Measurements from ENCODE around the gene AHR.
"Not testable (repeated sequence)": the region's sequence is repeated elsewhere in the genome, so short reads cannot be mapped to it uniquely, and the experiment has no call there.

Gene AHR

GRCh38 chr7:17380736-17381662 is 82.5 kb downstream of the AHR start:
- H3K36me3 ChIP-seq (replicated peaks; ENCODE audit: insufficient read depth, low read length): no peaks in the 10 kb centered on the region
- H3K4me3 ChIP-seq (ENCODE audit: low read length): no peak overlapping the region
- H2AFZ ChIP-seq (ENCODE audit: low read length): no peak overlapping the region
- no peaks in the 10 kb centered on the region for H3K4me1 ChIP-seq (ENCODE audit: low read length)
- no peak overlapping the region for H3K27ac ChIP-seq (ENCODE audit: low read length)
- no peak overlapping the region for H3K9ac ChIP-seq (ENCODE audit: low read length)
- no peaks in the 10 kb centered on the region for H3K79me2 ChIP-seq (ENCODE audit: low read length)
- TF ChIP-seq EZH2 (optimal IDR thresholded peaks at IDR 0.05; ENCODE audit: low read depth, low read length) (no peak), CTCF (IDR thresholded peaks at IDR 0.05; ENCODE audit: low read length) (no peak), EZH2phosphoT487 (IDR thresholded peaks at IDR 0.05; ENCODE audit: low read length) (no peak)
- H4K20me1 ChIP-seq (ENCODE audit: insufficient read depth, low read length): no peaks in the 10 kb centered on the region
- no peaks in the 10 kb centered on the region for H3K27me3 ChIP-seq (replicated peaks; ENCODE audit: insufficient read depth, low read length)
- no peaks in the 10 kb centered on the region for H3F3A ChIP-seq (ENCODE audit: insufficient read depth, low read length)
- no peak overlapping the region for H3K4me2 ChIP-seq (ENCODE audit: low read depth, low read length)
- H3K9me2 ChIP-seq (replicated peaks; ENCODE audit: insufficient read depth, low read length): no peaks in the 10 kb centered on the region
- no peak for DNase-seq
- no peaks in the 10 kb centered on the region for H3K9me3 ChIP-seq (replicated peaks; ENCODE audit: insufficient read depth, low read length)

- not testable (repeated sequence) for H3K9ac ChIP-seq (ENCODE audit: low read length); H3K36me3 ChIP-seq (replicated peaks; ENCODE audit: insufficient read depth, low read length); H3K4me2 ChIP-seq (ENCODE audit: low read depth, low read length); H3K27ac ChIP-seq (ENCODE audit: low read length); H3K9me3 ChIP-seq (replicated peaks; ENCODE audit: insufficient read depth, low read length); H2AFZ ChIP-seq (ENCODE audit: low read length); H3K79me2 ChIP-seq (ENCODE audit: low read length); H3K4me3 ChIP-seq (ENCODE audit: low read length); DNase-seq; H3K27me3 ChIP-seq (replicated peaks; ENCODE audit: insufficient read depth, low read length); H4K20me1 ChIP-seq (ENCODE audit: insufficient read depth, low read length); H3K9me2 ChIP-seq (replicated peaks; ENCODE audit: insufficient read depth, low read length); H3K4me1 ChIP-seq (ENCODE audit: low read length); H3F3A ChIP-seq (ENCODE audit: insufficient read depth, low read length)
Observed at GRCh38 chr7:17382408-17383354, 84.2 kb downstream of the AHR start.

GRCh38 chr7:17384400-17384799 is 85.9 kb downstream of the AHR start:
- TF ChIP-seq EZH2phosphoT487 (IDR thresholded peaks at IDR 0.05; ENCODE audit: low read length) (no peak), EZH2 (optimal IDR thresholded peaks at IDR 0.05; ENCODE audit: low read depth, low read length) (no peak), CTCF (IDR thresholded peaks at IDR 0.05; ENCODE audit: low read length) (no peak)
- H3K79me2 ChIP-seq (ENCODE audit: low read length): no peaks in the 10 kb centered on the region
- H3K4me3 ChIP-seq (ENCODE audit: low read length): no peak overlapping the region
- no peaks in the 10 kb centered on the region for H3F3A ChIP-seq (ENCODE audit: insufficient read depth, low read length)
- DNase-seq: no peak
- no peaks in the 10 kb centered on the region for H3K9me2 ChIP-seq (replicated peaks; ENCODE audit: insufficient read depth, low read length)
- no peak overlapping the region for H3K9ac ChIP-seq (ENCODE audit: low read length)
- no peak overlapping the region for H2AFZ ChIP-seq (ENCODE audit: low read length)
- no peak overlapping the region for H3K27ac ChIP-seq (ENCODE audit: low read length)
- H3K4me1 ChIP-seq (ENCODE audit: low read length): no peaks in the 10 kb centered on the region
- H3K9me3 ChIP-seq (replicated peaks; ENCODE audit: insufficient read depth, low read length): no peaks in the 10 kb centered on the region
- no peaks in the 10 kb centered on the region for H3K36me3 ChIP-seq (replicated peaks; ENCODE audit: insufficient read depth, low read length)
- no peak overlapping the region for H3K4me2 ChIP-seq (ENCODE audit: low read depth, low read length)
- H4K20me1 ChIP-seq (ENCODE audit: insufficient read depth, low read length): no peaks in the 10 kb centered on the region
- no peaks in the 10 kb centered on the region for H3K27me3 ChIP-seq (replicated peaks; ENCODE audit: insufficient read depth, low read length)

Measured in MM.1S (cell line).